EL (cell line): ENCODE measurements around the gene BCKDK.
"Not testable (repeated sequence)": the region's sequence is repeated elsewhere in the genome, so short reads cannot be mapped to it uniquely, and the experiment has no call there.

Source experiments
- DNase-seq: peaks from one replicate; pipeline ENCODE4 v3.0.0-alpha.2; 2016

The BCKDK gene

DNA sequence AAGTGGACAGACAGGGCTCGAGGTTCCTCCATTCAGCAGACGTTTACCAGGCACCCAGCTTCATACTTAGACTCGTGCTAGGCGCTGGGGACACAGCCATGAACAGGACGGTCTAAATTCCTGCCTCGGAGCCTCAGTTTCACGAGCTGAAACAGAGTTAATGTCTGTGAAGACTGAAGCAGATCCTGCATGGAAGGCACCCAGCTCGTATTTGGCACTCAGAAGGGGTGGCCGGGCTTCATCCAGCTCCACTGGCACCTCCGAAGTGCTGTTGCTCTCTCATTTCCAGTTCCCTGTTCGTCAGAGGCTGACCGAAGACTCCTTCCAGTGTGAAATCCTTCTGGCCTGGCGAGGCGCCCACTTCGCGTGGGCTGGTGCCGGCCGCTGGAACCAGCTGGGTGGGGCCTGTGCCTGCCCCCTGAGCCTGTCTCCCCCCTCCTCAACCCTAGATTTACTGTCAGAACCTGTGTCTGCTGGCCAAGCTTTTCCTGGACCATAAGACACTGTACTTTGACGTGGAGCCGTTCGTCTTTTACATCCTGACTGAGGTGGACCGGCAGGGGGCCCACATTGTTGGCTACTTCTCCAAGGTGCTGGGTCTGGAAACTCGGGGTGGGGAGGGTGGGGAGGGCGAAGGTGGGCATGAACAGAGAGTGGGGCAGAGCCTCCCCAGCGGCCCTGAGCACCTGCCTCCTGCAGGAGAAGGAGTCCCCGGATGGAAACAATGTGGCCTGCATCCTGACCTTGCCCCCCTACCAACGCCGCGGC is 21.6 kb downstream of the BCKDK start:
- no peak for DNase-seq

DNA sequence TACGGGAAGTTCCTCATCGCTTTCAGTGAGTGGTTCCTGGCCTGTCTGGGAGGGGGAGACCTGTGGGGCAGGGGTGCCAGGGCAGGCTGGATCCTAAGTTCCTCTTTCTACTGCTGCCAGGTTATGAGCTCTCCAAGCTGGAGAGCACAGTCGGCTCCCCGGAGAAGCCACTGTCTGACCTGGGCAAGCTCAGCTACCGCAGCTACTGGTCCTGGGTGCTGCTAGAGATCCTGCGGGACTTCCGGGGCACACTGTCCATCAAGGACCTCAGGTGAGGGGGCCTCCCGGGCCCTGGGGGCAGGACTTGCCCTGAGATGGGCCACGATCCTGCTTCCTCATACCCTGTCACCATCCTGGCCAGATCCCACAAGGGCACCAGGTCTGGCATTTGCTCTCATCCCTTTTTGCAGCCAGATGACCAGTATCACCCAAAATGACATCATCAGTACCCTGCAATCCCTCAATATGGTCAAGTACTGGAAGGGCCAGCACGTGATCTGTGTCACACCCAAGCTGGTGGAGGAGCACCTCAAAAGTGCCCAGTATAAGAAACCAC is 22.2 kb downstream of the BCKDK start:
- DNase-seq = no peak

DNA sequence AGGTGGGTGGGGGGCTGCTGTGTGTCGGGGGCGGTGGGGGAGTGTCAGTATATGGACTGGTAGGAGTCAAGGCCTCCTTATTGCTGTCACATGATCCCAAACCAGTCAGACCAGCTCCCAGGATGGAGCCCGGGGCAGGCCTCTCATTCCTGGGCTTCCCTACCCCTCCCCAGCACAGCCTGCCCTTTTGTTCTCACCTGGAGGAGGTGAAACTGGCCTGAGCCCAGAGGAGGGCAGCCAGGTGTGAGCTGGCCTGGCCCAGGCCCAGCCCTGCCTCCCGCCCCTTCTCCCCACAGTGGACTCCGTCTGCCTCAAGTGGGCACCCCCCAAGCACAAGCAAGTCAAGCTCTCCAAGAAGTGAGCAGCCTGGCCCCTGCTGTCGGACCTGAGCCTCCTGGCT is 22.7 kb downstream of the BCKDK start:
- DNase-seq = no peak

DNA sequence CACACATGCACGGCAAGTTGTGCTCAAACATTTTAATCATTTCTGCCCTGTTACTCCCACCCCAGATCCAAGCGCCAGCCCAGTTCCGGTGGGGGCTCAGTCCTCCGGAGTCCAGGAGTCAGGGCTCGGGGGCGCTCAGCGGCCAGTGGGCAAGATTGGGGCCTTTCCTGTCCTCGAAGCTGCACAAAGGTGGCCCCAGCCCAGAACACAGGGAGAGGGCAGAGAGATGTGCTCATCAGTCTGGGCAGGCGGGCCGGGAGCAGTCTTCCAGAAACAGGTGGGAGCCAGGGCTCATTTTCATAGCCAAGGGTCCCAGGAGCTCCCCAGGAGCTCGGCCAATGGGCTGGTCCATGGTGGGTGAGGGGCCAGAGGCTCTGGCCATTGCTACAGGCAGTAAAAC is 23.2 kb downstream of the BCKDK start:
- DNase-seq = no peak

DNA sequence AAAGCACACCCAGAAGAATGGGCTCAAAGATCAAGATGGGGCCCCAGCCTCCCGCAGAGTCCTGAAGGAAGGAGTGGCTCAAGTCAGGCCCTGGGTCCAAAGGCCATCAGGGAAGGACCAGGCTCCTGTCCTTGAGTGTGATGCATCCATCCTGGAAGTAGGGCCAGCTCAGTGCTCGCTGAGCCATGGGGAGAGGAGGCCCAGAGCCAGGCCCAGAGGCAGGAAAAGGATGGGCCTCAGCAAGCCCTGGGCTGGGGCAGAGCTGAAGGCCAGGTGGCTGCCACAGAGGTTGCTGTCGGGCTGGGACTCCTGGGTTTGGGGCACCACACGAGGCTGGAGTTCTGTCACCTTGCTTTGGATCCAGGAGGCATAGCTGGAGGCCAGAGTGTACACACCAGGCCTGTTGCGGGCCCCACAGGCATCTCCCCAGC is 23.7 kb downstream of the BCKDK start:
- no peak for DNase-seq

DNA sequence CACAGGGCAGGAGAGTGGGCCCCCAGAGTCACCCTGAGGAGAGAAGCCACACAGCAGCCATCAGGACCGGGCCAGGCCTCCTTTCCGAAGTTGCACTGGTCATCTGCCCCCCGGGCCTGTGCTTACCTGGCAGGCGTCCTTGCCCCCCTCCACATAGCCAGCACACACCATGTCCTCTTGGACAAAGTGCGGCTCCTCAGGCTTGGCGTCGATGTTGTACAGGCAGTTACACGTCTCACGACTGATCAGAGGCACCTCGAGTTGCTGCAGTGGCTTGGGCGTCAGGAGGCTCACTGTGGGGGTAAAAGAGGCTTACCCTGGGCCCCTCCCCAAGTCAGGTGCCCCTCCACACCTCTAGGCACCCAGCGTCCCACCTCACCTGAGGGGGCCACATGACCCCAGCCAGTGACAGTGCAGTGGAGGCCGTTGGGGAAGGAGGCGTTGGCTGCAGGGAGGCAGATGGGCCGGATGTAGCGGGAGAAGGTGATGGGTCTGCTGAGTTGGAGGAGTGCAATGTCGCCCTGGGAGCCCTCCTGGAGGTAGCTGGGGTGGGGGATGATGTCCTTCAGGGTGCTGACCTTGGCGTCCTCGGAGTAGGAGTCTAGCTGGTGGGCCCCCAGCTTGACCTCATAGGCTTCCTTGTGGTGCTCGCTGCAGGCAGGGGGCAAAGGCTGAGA is 24.3 kb downstream of the BCKDK start:
- DNase-seq = no peak

DNA sequence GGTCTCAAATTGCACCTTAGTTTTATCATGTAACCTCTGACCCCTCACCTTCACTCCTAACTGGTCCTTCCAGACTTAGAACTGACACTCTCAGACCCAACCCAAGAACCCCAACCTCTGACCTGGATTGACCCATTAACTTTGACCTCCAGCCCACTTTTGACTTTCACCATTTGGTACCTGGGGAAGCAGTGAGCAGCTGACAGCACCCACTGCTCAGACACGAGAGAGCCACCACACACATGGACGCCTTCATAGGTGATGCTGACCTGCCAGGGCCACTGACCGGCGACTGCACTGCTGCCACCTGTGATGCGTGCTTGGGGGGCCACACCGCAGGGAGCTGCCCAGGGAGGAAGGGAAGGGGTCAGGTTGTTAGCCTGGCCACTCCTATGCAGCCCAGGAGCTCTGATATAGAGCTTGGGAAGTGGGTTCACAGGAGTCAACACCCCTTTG is 24.9 kb downstream of the BCKDK start:
- no peak for DNase-seq

DNA sequence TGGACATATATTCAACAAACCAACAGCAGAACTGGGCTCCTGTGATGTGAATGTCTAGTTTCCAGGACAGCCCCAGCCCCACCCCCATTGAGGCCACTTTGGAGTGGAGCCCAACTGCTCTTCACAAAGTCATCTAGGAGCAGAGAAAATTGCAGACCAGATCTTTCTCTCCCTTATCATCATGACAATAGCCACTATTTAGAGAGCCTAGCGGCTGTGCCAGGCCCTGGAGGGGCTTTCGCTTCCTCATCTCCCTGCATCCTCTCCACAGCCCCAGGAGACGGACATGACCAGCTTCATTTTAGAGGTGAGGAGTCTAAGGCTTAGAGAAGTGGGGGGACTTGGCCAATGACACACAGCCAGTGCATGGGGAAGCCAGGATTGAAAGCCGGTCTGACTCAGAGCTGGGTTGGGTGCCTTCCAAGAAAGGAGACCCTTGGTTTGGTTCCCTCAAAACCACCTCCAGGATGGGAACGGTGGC is 25.9 kb downstream of the BCKDK start:
- DNase-seq = no peak

DNA sequence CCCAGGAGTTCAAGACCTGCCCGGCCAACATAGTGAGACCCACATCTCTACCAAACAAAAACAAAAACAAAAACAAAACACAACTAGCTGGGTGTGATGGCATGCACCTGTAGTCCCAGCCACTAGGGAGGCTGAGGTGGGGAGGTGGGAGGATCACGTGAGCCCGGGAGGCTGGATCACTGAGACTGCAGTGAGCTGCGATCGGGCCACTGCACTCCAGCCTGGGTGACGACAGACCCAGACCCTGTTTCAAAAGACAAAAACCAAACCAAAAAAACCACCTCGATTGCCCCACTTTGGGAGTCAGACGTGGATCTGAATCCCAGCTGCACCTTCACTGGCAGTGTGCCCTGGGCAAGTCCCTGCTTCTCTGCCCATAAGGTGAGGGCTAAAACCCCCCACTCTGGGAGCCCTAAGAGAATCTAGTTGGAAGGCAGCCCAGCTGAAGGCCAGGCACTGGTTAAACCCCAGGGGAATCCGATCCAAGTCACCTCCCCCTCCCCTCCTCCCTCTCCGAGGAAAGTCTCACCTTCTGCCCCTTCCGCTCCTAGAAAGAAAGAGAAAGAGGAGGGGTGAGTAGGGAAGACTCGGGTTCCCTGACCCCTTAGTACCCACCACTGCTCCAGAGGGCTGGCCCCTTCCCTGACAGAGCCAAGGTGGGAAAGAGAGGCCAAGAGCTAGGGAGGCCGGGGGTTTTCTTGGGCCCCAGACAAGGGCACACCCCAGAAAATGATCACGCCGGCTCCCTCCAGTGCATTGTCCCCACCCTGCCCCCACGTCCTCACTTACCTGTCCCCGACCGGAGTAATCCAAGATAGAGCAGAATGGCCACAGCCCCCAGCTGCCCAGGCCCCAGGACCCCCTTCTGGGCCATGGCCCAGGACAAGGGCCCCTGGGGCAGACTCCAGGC is 26.7 kb downstream of the BCKDK start:
- DNase-seq = no peak

DNA sequence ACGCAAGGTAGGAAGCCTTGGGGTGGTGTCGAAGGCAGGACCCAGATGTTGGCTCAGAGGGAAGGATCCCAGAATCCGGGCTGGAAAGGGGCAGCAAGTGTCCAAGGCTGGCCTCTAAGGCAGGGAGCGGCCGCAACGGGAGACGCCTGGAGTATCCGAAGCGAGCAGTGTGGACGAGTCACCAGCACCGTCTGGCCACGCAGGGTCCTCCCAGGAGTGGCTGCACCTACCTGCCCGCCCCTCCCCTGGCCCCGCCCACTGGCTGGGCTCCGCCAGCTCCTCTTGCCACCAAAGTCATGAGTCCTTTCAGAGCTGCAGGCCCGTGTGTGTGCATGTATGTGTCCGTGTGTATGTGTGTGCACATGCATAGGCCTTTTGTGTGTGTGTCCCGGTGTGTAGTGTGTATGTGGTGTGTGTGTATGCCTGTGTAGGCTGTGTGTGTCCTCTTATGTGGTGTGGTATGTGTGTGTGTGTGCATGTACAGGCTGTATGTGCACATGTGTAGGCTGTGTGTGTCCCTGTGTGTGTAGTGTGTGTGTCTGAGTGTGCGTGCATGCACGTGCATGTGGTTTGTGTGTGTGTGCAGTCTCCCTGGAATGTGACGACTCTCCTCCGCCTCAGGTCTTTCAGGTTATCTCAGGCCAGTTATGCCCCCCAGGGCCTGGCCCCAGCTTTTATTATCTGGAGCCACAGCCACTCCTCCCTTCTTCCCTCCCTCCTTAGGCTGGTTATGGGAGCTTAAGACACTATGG is 27.5 kb downstream of the BCKDK start, which contains the start of gene PRSS8:
TSS of gene PRSS8 (minus strand) at position 193 of the 752 bp plus-strand sequence. CDS start 229 bp downstream, outside the sequence.
- DNase-seq = no peak

DNA sequence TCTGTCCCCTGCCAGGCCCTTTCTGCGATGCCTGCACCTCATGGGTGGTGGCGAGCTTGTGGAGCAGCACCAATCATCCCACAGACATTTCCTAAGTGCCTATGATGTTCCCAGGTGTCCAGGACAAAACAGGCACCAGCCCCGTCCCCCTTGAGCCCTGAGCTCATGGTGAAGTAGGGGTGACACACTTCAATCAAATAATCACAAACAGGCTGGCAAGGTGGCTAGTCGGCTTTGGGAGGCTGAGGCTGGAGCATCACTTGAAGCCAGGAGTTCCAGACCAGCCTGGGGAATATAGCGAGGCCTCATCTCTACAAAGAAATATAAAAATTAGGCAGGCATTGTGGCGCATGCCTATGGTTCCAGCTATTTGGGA is 28.1 kb downstream of the BCKDK start:
- DNase-seq = no peak

DNA sequence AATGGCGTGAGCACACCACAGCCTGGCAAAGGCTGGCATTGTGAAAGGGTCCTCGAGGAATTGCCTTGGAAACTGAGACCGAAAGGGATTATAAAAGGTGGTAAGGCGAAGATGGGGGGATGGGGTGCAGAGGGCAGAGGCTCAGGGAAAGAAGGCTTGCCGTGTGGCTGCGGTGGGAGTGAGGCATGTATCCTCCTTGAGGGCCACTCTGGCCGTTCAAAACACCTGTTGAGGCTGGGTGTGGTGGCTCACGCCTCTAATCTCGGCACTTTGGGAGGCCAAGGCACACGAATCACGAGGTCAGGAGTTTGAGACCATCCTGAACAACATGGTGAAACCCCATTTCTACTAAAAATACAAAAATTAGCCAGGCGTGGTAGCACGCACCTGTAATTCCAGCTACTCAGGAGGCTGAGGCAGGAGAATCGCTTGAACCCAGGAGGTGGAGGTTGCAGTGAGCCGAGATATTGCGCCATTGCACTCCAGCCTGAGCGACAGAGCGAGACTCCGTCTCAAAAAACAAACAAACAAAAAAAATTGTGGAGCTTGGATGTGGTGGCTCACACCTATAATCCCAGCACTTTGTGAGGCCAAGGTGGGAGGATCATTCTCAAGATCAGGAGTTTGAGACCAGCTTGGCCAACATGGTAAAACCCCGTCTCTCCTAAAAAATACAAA is 28.8 kb downstream of the BCKDK start:
- not testable (repeated sequence) for DNase-seq

DNA sequence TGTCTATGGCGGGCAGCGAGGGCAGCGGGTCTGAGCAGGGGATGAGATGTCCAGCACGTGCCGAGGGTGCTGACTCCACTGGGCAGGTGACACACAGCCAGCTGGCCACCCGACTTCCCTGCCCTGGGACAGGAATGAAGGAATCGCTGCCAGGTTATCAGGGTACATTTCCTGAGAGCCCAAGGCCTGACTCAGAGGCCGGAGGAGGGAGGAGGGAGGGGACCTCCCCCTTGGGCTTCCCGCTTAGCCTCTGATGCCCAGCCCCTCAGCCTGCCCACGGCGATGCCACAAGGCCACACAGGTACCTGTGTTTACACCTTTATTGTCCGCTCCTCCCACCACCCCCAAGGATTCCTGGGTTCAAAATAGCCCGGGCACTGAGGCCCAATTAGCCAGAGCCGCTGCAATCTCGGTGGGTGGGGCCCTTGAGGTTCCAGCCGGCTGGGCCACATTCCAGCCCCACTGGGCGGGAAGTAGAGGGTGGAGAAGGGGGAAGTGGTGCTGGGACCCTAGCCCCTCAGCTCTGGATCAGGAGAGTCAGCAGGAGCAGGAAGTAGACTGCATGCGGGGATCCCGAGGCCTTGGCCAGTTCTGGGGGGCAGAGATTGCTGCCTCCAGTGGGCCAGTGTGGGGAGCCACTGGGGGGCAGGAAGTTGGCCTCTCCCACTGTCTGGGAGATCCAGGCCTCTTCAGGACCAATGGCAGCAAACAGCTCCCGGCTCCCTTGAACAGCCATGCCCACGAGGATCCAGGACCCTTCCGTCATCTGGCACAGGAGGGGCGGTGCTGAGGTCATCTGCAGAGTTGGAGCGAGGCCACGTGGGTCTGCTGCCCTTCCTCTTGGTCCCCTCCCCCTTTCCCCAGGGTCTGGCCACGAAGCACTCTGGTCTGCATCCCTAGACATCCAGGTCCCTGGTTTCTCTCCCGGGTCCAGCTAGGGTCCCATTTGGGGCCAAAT is 30.7 kb downstream of the BCKDK start:
- DNase-seq = peak; percentile 89

DNA sequence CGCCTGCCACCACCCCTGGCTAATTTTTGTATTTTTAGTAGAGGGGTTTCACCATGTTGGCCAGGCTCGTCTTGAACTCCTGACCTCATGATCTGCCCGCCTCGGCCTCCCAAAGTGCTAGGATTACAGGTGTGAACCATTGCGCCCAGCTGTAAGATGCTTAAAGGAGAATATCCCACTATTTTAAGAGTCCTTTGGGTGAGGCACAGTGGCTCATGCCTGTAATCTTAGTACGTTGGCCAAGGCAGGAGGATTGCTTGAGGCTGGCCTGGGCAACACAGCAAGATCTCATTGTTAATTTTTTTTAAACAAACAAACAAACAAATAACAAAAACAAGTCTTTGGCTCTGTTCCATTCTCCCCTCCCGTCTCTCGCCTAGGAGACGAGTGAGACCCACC is 32.9 kb downstream of the BCKDK start:
- not testable (repeated sequence) for DNase-seq

DNA sequence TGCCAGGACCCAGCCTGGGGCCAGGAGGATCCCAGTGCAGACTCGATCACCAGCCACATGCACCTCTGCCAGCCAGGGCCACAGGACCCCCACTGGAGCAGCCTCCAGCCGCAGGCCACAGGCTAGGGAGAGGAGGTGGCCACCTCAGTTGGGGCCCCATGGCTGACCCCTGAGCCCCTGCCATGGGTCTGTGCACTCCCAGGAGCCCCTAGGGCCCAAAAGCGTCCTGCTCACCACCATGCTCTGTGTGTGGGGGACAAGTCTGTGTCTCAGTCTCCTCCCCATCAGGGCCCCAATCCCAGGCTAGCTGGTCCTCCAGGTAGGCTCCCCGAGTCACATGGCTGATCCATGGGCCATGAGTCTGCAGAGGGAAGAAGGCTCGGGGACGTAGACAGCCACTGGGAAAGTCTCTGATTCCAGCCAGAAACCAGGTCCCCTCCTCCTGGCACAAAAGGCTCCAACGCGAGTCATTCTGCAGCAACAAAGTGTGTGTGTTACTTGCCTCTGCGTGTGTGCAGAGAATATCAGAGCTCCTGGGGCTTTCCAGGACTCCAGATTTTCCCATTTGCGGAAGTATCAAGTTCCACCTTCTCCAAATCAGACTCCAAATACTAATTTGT is 33.4 kb downstream of the BCKDK start:
- DNase-seq = no peak

DNA sequence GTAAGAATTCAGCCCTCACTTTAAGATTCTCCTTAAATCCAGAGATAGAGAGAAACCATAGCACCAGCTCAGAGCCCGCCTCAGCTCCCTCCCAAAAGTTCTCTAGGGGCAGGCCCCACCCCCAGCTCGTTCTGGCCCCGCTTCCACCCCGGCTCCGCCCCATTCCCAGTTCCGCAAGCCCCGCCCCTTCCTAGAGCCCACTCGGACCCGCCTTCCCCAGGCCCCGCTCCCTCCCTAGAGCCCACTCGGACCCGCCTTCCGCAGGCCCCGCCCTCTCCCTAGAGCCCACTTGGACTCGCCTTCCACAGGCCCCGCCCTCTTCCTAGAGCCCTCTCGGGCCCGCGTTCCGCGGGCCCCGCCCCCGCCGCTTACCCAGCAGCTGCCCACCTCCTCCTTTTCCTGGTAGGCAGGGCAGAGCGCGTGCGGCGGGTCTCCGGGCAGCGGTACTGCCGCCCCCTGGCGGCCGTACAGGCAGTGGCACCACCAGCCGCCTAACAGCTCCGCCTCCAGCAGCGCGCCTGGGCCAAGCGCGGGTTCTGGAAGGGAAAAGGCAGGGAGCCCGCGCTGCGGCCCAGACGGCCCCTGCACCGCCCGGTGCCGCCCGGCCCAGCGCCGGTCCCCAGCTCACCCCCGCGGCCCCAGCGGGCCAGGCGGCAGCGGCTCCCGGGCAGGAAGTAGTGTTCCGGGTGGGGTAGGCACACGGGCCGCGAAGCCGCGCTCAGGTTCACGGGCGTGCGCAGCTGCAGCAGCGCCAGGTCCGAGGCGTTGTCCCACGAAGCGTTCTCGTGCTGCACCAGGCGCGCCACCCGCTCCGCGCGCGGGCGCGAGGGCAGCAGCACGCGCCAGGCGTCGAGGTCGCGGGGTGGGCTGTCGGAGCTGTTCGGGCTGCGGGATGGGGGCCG is 34.2 kb downstream of the BCKDK start:
- peak; percentile 99 for DNase-seq

DNA sequence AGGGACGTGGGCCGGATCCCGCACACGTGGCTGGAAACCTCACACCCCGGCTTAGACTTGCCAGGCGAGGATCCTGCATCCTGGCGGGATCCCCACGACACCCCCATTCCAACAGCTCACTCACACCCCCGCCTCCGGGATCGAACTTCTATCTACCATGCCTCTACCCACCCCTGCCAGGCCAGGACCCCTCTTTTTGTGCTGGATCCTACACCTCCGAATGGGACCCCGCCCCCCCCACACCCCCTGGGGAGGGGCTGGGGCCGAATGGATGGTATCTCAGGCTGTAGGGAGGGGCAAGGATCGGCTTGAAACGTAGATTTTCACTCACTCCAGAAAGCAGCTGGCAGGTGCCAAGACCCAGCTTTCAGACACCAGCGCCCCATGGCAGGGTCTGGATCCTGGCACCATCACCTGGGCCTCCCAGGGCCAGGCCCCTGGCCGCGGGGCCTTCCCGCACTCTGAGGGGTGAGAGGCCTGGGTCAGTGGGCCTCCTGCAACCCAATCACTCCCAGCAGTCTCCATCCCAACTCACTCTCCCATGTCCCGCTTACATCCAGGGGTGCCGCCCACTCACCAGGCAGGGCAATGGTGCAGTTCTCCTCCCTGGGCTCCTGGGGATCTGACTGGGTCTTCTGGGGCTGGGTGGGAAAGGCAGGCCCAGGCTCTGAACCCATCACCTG is 35.0 kb downstream of the BCKDK start:
- no peak for DNase-seq

DNA sequence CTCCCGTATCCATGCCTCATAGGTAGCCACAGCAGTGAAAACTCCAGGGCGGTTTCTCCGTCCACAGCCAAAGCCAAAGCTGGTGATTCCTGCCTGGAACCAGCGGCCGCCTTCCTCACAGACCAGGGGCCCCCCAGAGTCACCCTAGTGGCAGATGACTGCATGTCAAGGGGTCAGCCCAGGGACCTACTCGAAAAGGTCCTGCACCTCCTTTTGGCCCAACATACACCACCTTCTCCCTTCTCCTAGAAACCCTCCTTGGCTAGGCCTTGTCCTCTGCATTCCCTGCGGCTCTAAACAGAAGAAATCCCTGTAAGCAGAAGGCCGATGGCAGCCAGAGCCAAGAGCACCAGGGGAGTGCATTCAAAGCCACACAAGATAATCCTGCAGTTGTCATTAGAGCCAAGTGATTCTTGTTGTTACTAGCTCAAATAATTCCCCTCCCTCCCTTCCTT is 35.5 kb downstream of the BCKDK start:
- DNase-seq = no peak
